Measurements from ENCODE around the gene PRKAG2.

The PRKAG2 gene

GRCh38 chr7:151590850-151591771 is 285.8 kb downstream of the PRKAG2 start:
- no peak overlapping the region for H3K23ac ChIP-seq (ENCODE audit: low read length)
- H3K27me3 ChIP-seq (ENCODE audit: insufficient read depth, low read length): no peaks in the 10 kb centered on the region
- peaks cover 7% of the 10 kb centered on the region in 2 experiments for H3K36me3 ChIP-seq (ENCODE audit: control insufficient read depth in 1 of 2, insufficient read depth in 2 of 2, low read length in 2 of 2)
- no peak overlapping the region for H3K14ac ChIP-seq (ENCODE audit: low read length)
- no peak overlapping the region for H3K4me2 ChIP-seq (ENCODE audit: low read length)
- H3K79me1 ChIP-seq (ENCODE audit: low read length): no peaks in the 10 kb centered on the region
- H4K8ac ChIP-seq (ENCODE audit: low read depth, low read length): no peak overlapping the region
- H3K9ac ChIP-seq (ENCODE audit: low read length): no peak overlapping the region
- H2AK5ac ChIP-seq (ENCODE audit: low read length): no peak overlapping the region
- H3K4me1 ChIP-seq (ENCODE audit: control insufficient read depth in 1 of 2, insufficient read depth in 2 of 2, low read length in 2 of 2): no peaks in the 10 kb centered on the region
- H4K91ac ChIP-seq (ENCODE audit: low read depth, low read length): no peak overlapping the region
- H3K4me3 ChIP-seq (ENCODE audit: low read depth, low read length): no peak overlapping the region
- no peak overlapping the region for H4K12ac ChIP-seq (ENCODE audit: low read depth, low read length)
- no peak overlapping the region for H3K27ac ChIP-seq (ENCODE audit: low read depth, low read length)
- DNase-seq: no peak
- no peaks in the 10 kb centered on the region for H3K9me3 ChIP-seq (ENCODE audit: insufficient read depth, low read depth, low read length)
- H3K79me2 ChIP-seq (ENCODE audit: control insufficient read depth, insufficient read depth, low read length, poor library complexity): no peaks in the 10 kb centered on the region
- H2AFZ ChIP-seq (ENCODE audit: insufficient read depth, low read length, poor library complexity): no peak overlapping the region
- no peak overlapping the region for H2BK120ac ChIP-seq (ENCODE audit: insufficient read depth, low read length, poor library complexity)
- H3K18ac ChIP-seq (ENCODE audit: low read length): no peak overlapping the region
- H2BK5ac ChIP-seq (ENCODE audit: low read depth, low read length, poor library complexity): no peak overlapping the region
- no peak overlapping the region for H3K4ac ChIP-seq (ENCODE audit: low read depth, low read length)
- WGBS (ENCODE audit: extremely low coverage, insufficient coverage, insufficient read length): no CpG with 5 or more reads among the region's 19 CpGs
- no peak overlapping the region for H2BK12ac ChIP-seq (ENCODE audit: low read length)

GRCh38 chr7:151590071-151590849 is 286.7 kb downstream of the PRKAG2 start:
- Histone ChIP-seq H4K12ac (ENCODE audit: low read depth, low read length) (no peak overlapping the region), H3K23ac (ENCODE audit: low read length) (no peak overlapping the region), H3K27me3 (ENCODE audit: insufficient read depth, low read length) (no peaks in the 10 kb centered on the region), H4K8ac (ENCODE audit: low read depth, low read length) (no peak overlapping the region), H3K79me2 (ENCODE audit: control insufficient read depth, insufficient read depth, low read length, poor library complexity) (no peaks in the 10 kb centered on the region), H3K4me1 (ENCODE audit: control insufficient read depth in 1 of 2, insufficient read depth in 2 of 2, low read length in 2 of 2) (no peaks in the 10 kb centered on the region), H2BK5ac (ENCODE audit: low read depth, low read length, poor library complexity) (no peak overlapping the region), H3K9ac (ENCODE audit: low read length) (no peak overlapping the region), H4K91ac (ENCODE audit: low read depth, low read length) (no peak overlapping the region), H3K79me1 (ENCODE audit: low read length) (no peaks in the 10 kb centered on the region), H3K9me3 (ENCODE audit: insufficient read depth, low read depth, low read length) (no peaks in the 10 kb centered on the region), H2AFZ (ENCODE audit: insufficient read depth, low read length, poor library complexity) (no peak overlapping the region), H3K4ac (ENCODE audit: low read depth, low read length) (no peak overlapping the region), H3K14ac (ENCODE audit: low read length) (no peak overlapping the region), H3K4me2 (ENCODE audit: low read length) (no peak overlapping the region), H3K4me3 (ENCODE audit: low read depth, low read length) (no peak overlapping the region), H2BK12ac (ENCODE audit: low read length) (no peak overlapping the region), H3K27ac (ENCODE audit: low read depth, low read length) (no peak overlapping the region), H3K36me3 (ENCODE audit: control insufficient read depth in 1 of 2, insufficient read depth in 2 of 2, low read length in 2 of 2) (peaks cover 10% of the 10 kb centered on the region in 2 experiments), H2AK5ac (ENCODE audit: low read length) (no peak overlapping the region), H2BK120ac (ENCODE audit: insufficient read depth, low read length, poor library complexity) (no peak overlapping the region), H3K18ac (ENCODE audit: low read length) (no peak overlapping the region)
- no peak for DNase-seq
- WGBS (ENCODE audit: extremely low coverage, insufficient coverage, insufficient read length): no CpG with 5 or more reads among the region's 13 CpGs

- Histone ChIP-seq H3K79me1 (ENCODE audit: low read length) (no peaks in the 10 kb centered on the region), H2BK5ac (ENCODE audit: low read depth, low read length, poor library complexity) (no peak overlapping the region), H4K8ac (ENCODE audit: low read depth, low read length) (no peak overlapping the region), H3K18ac (ENCODE audit: low read length) (no peak overlapping the region), H3K27me3 (ENCODE audit: insufficient read depth, low read length) (no peaks in the 10 kb centered on the region), H3K4me1 (ENCODE audit: control insufficient read depth in 1 of 2, insufficient read depth in 2 of 2, low read length in 2 of 2) (no peaks in the 10 kb centered on the region), H2BK120ac (ENCODE audit: insufficient read depth, low read length, poor library complexity) (no peak overlapping the region), H3K4me3 (ENCODE audit: low read depth, low read length) (no peak overlapping the region), H3K23ac (ENCODE audit: low read length) (no peak overlapping the region), H4K12ac (ENCODE audit: low read depth, low read length) (no peak overlapping the region), H3K14ac (ENCODE audit: low read length) (no peak overlapping the region), H2BK12ac (ENCODE audit: low read length) (no peak overlapping the region), H3K27ac (ENCODE audit: low read depth, low read length) (no peak overlapping the region), H3K9ac (ENCODE audit: low read length) (no peak overlapping the region), H3K79me2 (ENCODE audit: control insufficient read depth, insufficient read depth, low read length, poor library complexity) (no peaks in the 10 kb centered on the region), H3K4me2 (ENCODE audit: low read length) (no peak overlapping the region), H4K91ac (ENCODE audit: low read depth, low read length) (no peak overlapping the region), H3K36me3 (ENCODE audit: control insufficient read depth in 1 of 2, insufficient read depth in 2 of 2, low read length in 2 of 2) (peaks cover 9 to 10% of the 10 kb centered on the region in 2 experiments), H2AK5ac (ENCODE audit: low read length) (no peak overlapping the region), H3K9me3 (ENCODE audit: insufficient read depth, low read depth, low read length) (peaks cover under 1% of the 10 kb centered on the region), H3K4ac (ENCODE audit: low read depth, low read length) (no peak overlapping the region), H2AFZ (ENCODE audit: insufficient read depth, low read length, poor library complexity) (no peak overlapping the region)
- DNase-seq: no peak
- no CpG with 5 or more reads among the region's 9 CpGs for WGBS (ENCODE audit: extremely low coverage, insufficient coverage, insufficient read length)
These were observed 287.9 kb downstream of the PRKAG2 start for GRCh38 chr7:151588982-151589381.

- no peak overlapping the region for H2AK5ac ChIP-seq (ENCODE audit: low read length)
- H3K23ac ChIP-seq (ENCODE audit: low read length): no peak overlapping the region
- H3K4ac ChIP-seq (ENCODE audit: low read depth, low read length): no peak overlapping the region
- H3K27ac ChIP-seq (ENCODE audit: low read depth, low read length): no peak overlapping the region
- H2BK12ac ChIP-seq (ENCODE audit: low read length): no peak overlapping the region
- no peak for DNase-seq
- no peak overlapping the region for H3K9ac ChIP-seq (ENCODE audit: low read length)
- no peaks in the 10 kb centered on the region for H3K27me3 ChIP-seq (ENCODE audit: insufficient read depth, low read length)
- H3K4me1 ChIP-seq (ENCODE audit: control insufficient read depth in 1 of 2, insufficient read depth in 2 of 2, low read length in 2 of 2): no peaks in the 10 kb centered on the region
- no CpG with 5 or more reads among the region's 14 CpGs for WGBS (ENCODE audit: extremely low coverage, insufficient coverage, insufficient read length)
- H2BK5ac ChIP-seq (ENCODE audit: low read depth, low read length, poor library complexity): no peak overlapping the region
- peaks cover 2% of the 10 kb centered on the region for H3K9me3 ChIP-seq (ENCODE audit: insufficient read depth, low read depth, low read length)
- no peak overlapping the region for H2AFZ ChIP-seq (ENCODE audit: insufficient read depth, low read length, poor library complexity)
- no peak overlapping the region for H2BK120ac ChIP-seq (ENCODE audit: insufficient read depth, low read length, poor library complexity)
- no peak overlapping the region for H3K4me2 ChIP-seq (ENCODE audit: low read length)
- H3K4me3 ChIP-seq (ENCODE audit: low read depth, low read length): no peak overlapping the region
- no peak overlapping the region for H4K91ac ChIP-seq (ENCODE audit: low read depth, low read length)
- H3K14ac ChIP-seq (ENCODE audit: low read length): no peak overlapping the region
- H3K79me1 ChIP-seq (ENCODE audit: low read length): no peaks in the 10 kb centered on the region
- H3K18ac ChIP-seq (ENCODE audit: low read length): no peak overlapping the region
- H3K36me3 ChIP-seq (ENCODE audit: control insufficient read depth in 1 of 2, insufficient read depth in 2 of 2, low read length in 2 of 2): peaks cover 3 to 10% of the 10 kb centered on the region in 2 experiments
- H4K12ac ChIP-seq (ENCODE audit: low read depth, low read length): no peak overlapping the region
- no peaks in the 10 kb centered on the region for H3K79me2 ChIP-seq (ENCODE audit: control insufficient read depth, insufficient read depth, low read length, poor library complexity)
- H4K8ac ChIP-seq (ENCODE audit: low read depth, low read length): no peak overlapping the region
These were observed 290.2 kb downstream of the PRKAG2 start for GRCh38 chr7:151586531-151587260.

Measured in trophoblast cell (in vitro differentiated cells and primary cell).